CD4-positive, alpha-beta T cell (primary cell): Measurements from ENCODE around the gene DCBLD2. TPM values are rescaled to one million over a fixed set of nuclear protein-coding genes. Genes with fewer than 3 reads are reported as not detected.

Source experiments
- ATAC-seq: fragments of 200-7000 bp; cut with Tn5 transposase; one replicate; pipeline ENCODE4 v1.10.0; 2022; ENCODE audit warnings: mild to moderate bottlenecking; ENCODE audit not compliant: poor library complexity
- CTCF ChIA-PET: fragments of 350-600 bp; sonication (Branson Sonifier 250); formaldehyde crosslinking; loops from one replicate; lab custom pipeline; 2021; ENCODE audit warnings: antibody characterized with exemption, inconsistent platforms; lab: Charles Lee
- POLR2A ChIA-PET: fragments of 350-600 bp; sonication (Branson Sonifier 250); formaldehyde crosslinking; loops from one replicate; lab custom pipeline; 2021; ENCODE audit warnings: antibody characterized with exemption, inconsistent platforms; lab: Charles Lee
- DNase-seq, 14 experiments: peaks; one replicate each; pipeline ENCODE4 v3.0.0-alpha.2; 2013 to 2020; ENCODE audit warnings: mixed read lengths in 2 of 14
- H3K27ac ChIP-seq, 2 donors: one replicate each; pipeline versions ENCODE4 v1.5.1 to v1.7.0; 2013; ENCODE audit warnings: low read length in 2 of 2, low read depth in 1 of 2, mild to moderate bottlenecking in 1 of 2
- H3K27me3 ChIP-seq, 2 experiments: 1 replicate in 1 of 2; 2 replicates in 1 of 2; pipeline versions ENCODE4 v1.6.1 to v1.7.0; 2013; ENCODE audit warnings: low read length in 2 of 2, control low read depth in 1 of 2, mild to moderate bottlenecking in 1 of 2, moderate library complexity in 1 of 2; ENCODE audit not compliant: insufficient read depth in 2 of 2, control insufficient read depth in 1 of 2
- H3K36me3 ChIP-seq: one replicate; pipeline ENCODE4 v1.6.1; 2013; ENCODE audit warnings: low read length, control low read depth; ENCODE audit not compliant: insufficient read depth
- H3K4me1 ChIP-seq: one replicate; pipeline ENCODE4 v1.6.1; 2013; ENCODE audit warnings: low read length, control low read depth; ENCODE audit not compliant: insufficient read depth
- H3K4me3 ChIP-seq: one replicate; pipeline ENCODE4 v1.5.1; 2013; ENCODE audit warnings: mild to moderate bottlenecking, low read length, moderate library complexity
- H3K9me3 ChIP-seq, 2 experiments: 1 replicate in 1 of 2; 2 replicates in 1 of 2; pipeline versions ENCODE4 v1.6.1 to v1.7.0; 2013; ENCODE audit warnings: low read length in 2 of 2, mild to moderate bottlenecking in 2 of 2, control low read depth in 1 of 2, moderate library complexity in 1 of 2; ENCODE audit not compliant: control insufficient read depth in 1 of 2, insufficient read depth in 1 of 2
- H3K27ac Mint-ChIP-seq: one replicate; pipeline ENCODE4 v1.8.0; 2020; ENCODE audit warnings: mixed read lengths
- H3K27me3 Mint-ChIP-seq: one replicate; pipeline ENCODE4 v1.8.0; 2021; ENCODE audit warnings: mixed read lengths
- H3K36me3 Mint-ChIP-seq: one replicate; pipeline ENCODE4 v1.8.0; 2021; ENCODE audit warnings: low read depth, mixed read lengths
- H3K4me1 Mint-ChIP-seq: one replicate; pipeline ENCODE4 v1.8.0; 2021; ENCODE audit warnings: low read depth, mixed read lengths
- H3K4me3 Mint-ChIP-seq: one replicate; pipeline ENCODE4 v1.8.0; 2020; ENCODE audit warnings: mild to moderate bottlenecking, mixed read lengths
- H3K9me3 Mint-ChIP-seq: one replicate; pipeline ENCODE4 v1.8.0; 2020; ENCODE audit warnings: mixed read lengths
- CTCF ChIP-seq: fragments of 200-600 bp; IDR thresholded peaks from one replicate; pipeline ENCODE4 v1.8.0; 2022; ENCODE audit warnings: antibody characterized with exemption, mild to moderate bottlenecking
- intact Hi-C, 2 experiments: fragments of 100-400 bp; cut with DNase I in 1 of 2; cut with micrococcal nuclease in 1 of 2; formaldehyde crosslinking; loops; one replicate each; pipeline versions ENCODE4 v1.15.1 to v1.9.0; 2023 to 2025; cut with DNase I, micrococcal nuclease
- total RNA-seq, 174 experiments: library from RNA in 2 of 174; stranded (reverse) in 2 of 174; gene quantifications; one replicate each; pipeline ENCODE4 v1.2.3 and lab custom pipeline; 2021 to 2026

DCBLD2 gene
- total RNA-seq, 2 experiments from 2014 or later: 2.2 to 2.5 TPM

DNA sequence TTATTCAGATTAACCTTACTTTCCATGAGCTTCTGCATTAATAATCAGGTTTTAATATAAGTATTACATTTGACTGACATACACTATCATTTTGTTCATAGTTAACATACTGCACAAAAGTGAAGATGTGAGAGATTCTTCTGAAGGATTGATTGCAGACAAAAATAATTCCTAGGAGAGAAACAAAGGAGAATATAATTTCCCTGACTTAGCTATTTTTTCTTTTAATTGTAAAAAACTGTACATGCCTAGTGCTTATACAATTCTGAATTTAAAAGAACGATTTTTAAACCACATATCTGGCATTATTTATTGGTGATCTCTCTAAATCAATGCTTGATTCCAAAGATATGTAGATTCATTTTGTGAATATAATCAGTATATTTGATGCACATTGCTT, 11.0 kb upstream of the DCBLD2 start:
- CTCF ChIA-PET: no interaction called here
- ATAC-seq: no peak

DNA sequence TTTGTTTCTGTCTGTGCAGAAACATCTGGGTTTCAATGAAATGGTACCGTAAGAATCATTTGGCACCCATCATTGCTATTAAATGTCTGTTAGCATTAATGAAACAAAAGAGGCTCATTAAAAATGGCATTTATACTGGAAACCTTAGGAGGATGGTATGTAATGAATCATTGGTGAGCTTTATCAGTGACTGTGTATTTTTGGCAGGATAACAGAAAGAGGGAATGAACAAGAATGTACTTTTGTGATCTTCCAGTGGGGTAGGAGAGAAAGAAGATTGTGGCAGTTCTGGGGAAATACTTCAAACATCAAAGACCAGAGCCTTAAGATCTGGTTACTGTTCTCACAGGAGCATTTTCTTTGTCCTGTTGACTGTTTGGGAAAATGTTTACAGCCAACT, 4.7 kb upstream of the DCBLD2 start:
- Mint-ChIP-seq H3K4me3 (no peak overlapping the region), H3K4me1 (peaks cover 13% of the 10 kb centered on the region), H3K27ac (no peak overlapping the region), H3K27me3 (peaks cover 42% of the 10 kb centered on the region), H3K9me3 (peaks cover 15% of the 10 kb centered on the region), H3K36me3 (peaks cover 5% of the 10 kb centered on the region)
- Histone ChIP-seq H3K27ac (no peak overlapping the region), H3K4me3 (no peak overlapping the region), H3K4me1 (peaks cover 6% of the 10 kb centered on the region), H3K9me3 (peaks cover 0 to 3% of the 10 kb centered on the region in 2 experiments), H3K27me3 (peaks cover 0 to 3% of the 10 kb centered on the region in 2 experiments), H3K36me3 (no peaks in the 10 kb centered on the region)
- no peak for DNase-seq
- intact Hi-C loops: loop anchor here in 1 of 2 experiments (10.0 kb wide), 2 partner anchors 1429 to 1499 kb away; partner anchors contain the start of genes LNP1, NIT2 and TOMM70
- no peak for TF ChIP-seq CTCF
- ChIA-PET CTCF (no interaction called here), POLR2A (no interaction called here)
- no peak for ATAC-seq

More for the DNA sequence above, 11.0 kb upstream of the DCBLD2 start:
- no peak for DNase-seq
- no peak overlapping the region for H3K27ac ChIP-seq
- POLR2A ChIA-PET: no interaction called here
- Mint-ChIP-seq H3K4me3 (no peak overlapping the region), H3K27me3 (peaks cover 41% of the 10 kb centered on the region), H3K27ac (no peak overlapping the region), H3K9me3 (peaks cover 15% of the 10 kb centered on the region), H3K36me3 (no peaks in the 10 kb centered on the region), H3K4me1 (no peaks in the 10 kb centered on the region)
- intact Hi-C loops: no loop called here
- H3K4me1 ChIP-seq: no peaks in the 10 kb centered on the region
- H3K36me3 ChIP-seq: no peaks in the 10 kb centered on the region
- H3K9me3 ChIP-seq: no peaks in the 10 kb centered on the region
- H3K27me3 ChIP-seq: peaks cover 0 to 3% of the 10 kb centered on the region in 2 experiments
- TF ChIP-seq CTCF: no peak
- H3K4me3 ChIP-seq: no peak overlapping the region

DNA sequence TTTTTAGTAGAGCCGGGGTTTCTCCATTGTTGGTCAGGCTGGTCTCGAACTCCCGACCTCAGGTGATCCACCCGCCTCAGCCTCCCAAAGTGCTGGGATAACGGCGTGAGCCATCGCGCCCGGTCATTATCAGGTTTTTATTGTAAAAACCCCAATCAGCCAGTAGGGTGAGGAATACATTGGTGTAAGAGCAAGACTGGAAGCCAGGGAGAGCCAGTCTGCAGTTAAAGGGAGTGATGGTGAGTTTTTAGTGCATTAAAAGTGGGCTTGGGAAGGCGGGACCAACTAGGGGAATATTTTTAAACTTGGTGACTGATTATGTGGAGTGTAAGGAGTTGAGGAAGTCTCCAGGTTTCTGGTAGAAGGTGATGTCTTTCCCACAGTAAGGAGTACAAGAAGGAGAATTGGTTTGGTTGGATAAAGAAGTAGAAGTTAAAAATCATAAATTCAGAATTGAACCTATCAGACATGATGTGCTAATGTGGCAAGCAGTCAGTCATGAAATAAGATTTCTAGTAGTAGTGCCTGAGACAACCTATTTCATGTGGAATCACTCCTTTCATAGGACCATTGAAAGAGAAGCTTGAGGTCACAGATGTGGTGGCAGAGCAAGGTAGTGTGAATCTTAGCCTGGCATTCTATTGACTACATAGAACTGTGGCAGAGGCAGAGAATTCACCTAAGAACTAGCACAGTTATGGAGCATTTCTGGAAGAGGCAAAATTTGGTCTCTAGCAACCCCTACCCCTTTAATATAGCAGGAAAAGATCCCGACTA, 2.4 kb upstream of the DCBLD2 start:
- Mint-ChIP-seq H3K4me1 (peaks cover 26% of the 10 kb centered on the region), H3K4me3 (no peak overlapping the region), H3K27me3 (peaks cover 24% of the 10 kb centered on the region), H3K36me3 (peaks cover 5% of the 10 kb centered on the region), H3K9me3 (peaks cover 4% of the 10 kb centered on the region), H3K27ac (no peak overlapping the region)
- H3K4me1 ChIP-seq: peaks cover 13% of the 10 kb centered on the region
- H3K9me3 ChIP-seq: peaks cover 0 to 3% of the 10 kb centered on the region in 2 experiments
- TF ChIP-seq CTCF: no peak
- POLR2A ChIA-PET: no interaction called here
- H3K36me3 ChIP-seq: no peaks in the 10 kb centered on the region
- DNase-seq: no peak
- CTCF ChIA-PET: no interaction called here
- no peak for ATAC-seq
- H3K27ac ChIP-seq: no peak overlapping the region
- H3K27me3 ChIP-seq: peaks cover 2 to 3% of the 10 kb centered on the region in 2 experiments
- intact Hi-C loops: loop anchor here (5.0 to 10.0 kb wide), 8 partner anchors 307 to 1808 kb away; partner anchors contain the start of genes CMSS1 (in 2 of the 2), LNP1 (in 1 of the 2), NIT2 (in 1 of the 2) and TBC1D23 (in 1 of the 2)
- H3K4me3 ChIP-seq: no peak overlapping the region
